ENCODE measurements around the gene RLN3. TPM values are rescaled to one million over a fixed set of nuclear protein-coding genes. Genes with fewer than 3 reads are reported as not detected.

Gene RLN3
- total and polyA plus RNA-seq, 4 donors: not detected

GRCh38 chr19:14058182-14059092, 30.5 kb downstream of the RLN3 start:
- no peak for DNase-seq (ENCODE audit: low read depth in 4 of 6, low spot score in 6 of 6)
- Histone ChIP-seq H3K9me3 (ENCODE audit: control insufficient read depth, insufficient read depth, low read length) (no peaks in the 10 kb centered on the region), H3K4me3 (ENCODE audit: low read depth, low read length) (no peak overlapping the region), H3K4me1 (ENCODE audit: control insufficient read depth, insufficient read depth, low read length) (peaks cover 24% of the 10 kb centered on the region), H3K27ac (ENCODE audit: low read depth, low read length) (no peak overlapping the region), H3K27me3 (ENCODE audit: control insufficient read depth, insufficient read depth, low read length) (peaks cover 21% of the 10 kb centered on the region), H3K36me3 (ENCODE audit: control insufficient read depth, insufficient read depth, low read length) (peaks cover 7% of the 10 kb centered on the region)
- WGBS (ENCODE audit: insufficient coverage): 24% methylated on average over 17 of the region's 17 CpGs

GRCh38 chr19:14059093-14059480, 31.1 kb downstream of the RLN3 start:
- H3K27ac ChIP-seq (ENCODE audit: low read depth, low read length): no peak overlapping the region
- peaks cover 24% of the 10 kb centered on the region for H3K4me1 ChIP-seq (ENCODE audit: control insufficient read depth, insufficient read depth, low read length)
- peaks cover 3% of the 10 kb centered on the region for H3K36me3 ChIP-seq (ENCODE audit: control insufficient read depth, insufficient read depth, low read length)
- 3% methylated on average over 10 of the region's 15 CpGs for WGBS (ENCODE audit: insufficient coverage)
- DNase-seq (ENCODE audit: low read depth in 4 of 6, low spot score in 6 of 6): no peak
- peaks cover 21% of the 10 kb centered on the region for H3K27me3 ChIP-seq (ENCODE audit: control insufficient read depth, insufficient read depth, low read length)
- H3K9me3 ChIP-seq (ENCODE audit: control insufficient read depth, insufficient read depth, low read length): no peaks in the 10 kb centered on the region
- no peak overlapping the region for H3K4me3 ChIP-seq (ENCODE audit: low read depth, low read length)

GRCh38 chr19:14059652-14060155, 31.8 kb downstream of the RLN3 start:
- 67% methylated on average over 5 of the region's 8 CpGs for WGBS (ENCODE audit: insufficient coverage)
- Histone ChIP-seq H3K4me1 (ENCODE audit: control insufficient read depth, insufficient read depth, low read length) (peaks cover 24% of the 10 kb centered on the region), H3K4me3 (ENCODE audit: low read depth, low read length) (no peak overlapping the region), H3K9me3 (ENCODE audit: control insufficient read depth, insufficient read depth, low read length) (no peaks in the 10 kb centered on the region), H3K36me3 (ENCODE audit: control insufficient read depth, insufficient read depth, low read length) (no peaks in the 10 kb centered on the region), H3K27me3 (ENCODE audit: control insufficient read depth, insufficient read depth, low read length) (peaks cover 21% of the 10 kb centered on the region), H3K27ac (ENCODE audit: low read depth, low read length) (no peak overlapping the region)
- no peak for DNase-seq (ENCODE audit: low read depth in 4 of 6, low spot score in 6 of 6)

GRCh38 chr19:14061081-14061749, 33.3 kb downstream of the RLN3 start:
- no peak for DNase-seq (ENCODE audit: low read depth in 4 of 6, low spot score in 6 of 6)
- Histone ChIP-seq H3K4me1 (ENCODE audit: control insufficient read depth, insufficient read depth, low read length) (peaks cover 24% of the 10 kb centered on the region), H3K36me3 (ENCODE audit: control insufficient read depth, insufficient read depth, low read length) (no peaks in the 10 kb centered on the region), H3K4me3 (ENCODE audit: low read depth, low read length) (no peak overlapping the region), H3K27me3 (ENCODE audit: control insufficient read depth, insufficient read depth, low read length) (peaks cover 21% of the 10 kb centered on the region), H3K27ac (ENCODE audit: low read depth, low read length) (no peak overlapping the region), H3K9me3 (ENCODE audit: control insufficient read depth, insufficient read depth, low read length) (no peaks in the 10 kb centered on the region)
- 40% methylated on average over 3 of the region's 9 CpGs for WGBS (ENCODE audit: insufficient coverage)

GRCh38 chr19:14061751-14062557, 34.0 kb downstream of the RLN3 start, which contains the start of gene PALM3:
Gene PALM3, minus strand, starts transcription at chr19:14062076. Its CDS starts 96 bp downstream, at chr19:14061980.
- H3K36me3 ChIP-seq (ENCODE audit: control insufficient read depth, insufficient read depth, low read length): no peaks in the 10 kb centered on the region
- no peaks in the 10 kb centered on the region for H3K9me3 ChIP-seq (ENCODE audit: control insufficient read depth, insufficient read depth, low read length)
- no peak for DNase-seq (ENCODE audit: low read depth in 4 of 6, low spot score in 6 of 6)
- H3K27me3 ChIP-seq (ENCODE audit: control insufficient read depth, insufficient read depth, low read length): peaks cover 21% of the 10 kb centered on the region
- peaks cover 19% of the 10 kb centered on the region for H3K4me1 ChIP-seq (ENCODE audit: control insufficient read depth, insufficient read depth, low read length)
- no peak within 1 kb of the TSS for H3K27ac ChIP-seq (ENCODE audit: low read depth, low read length)
- H3K4me3 ChIP-seq (ENCODE audit: low read depth, low read length): no peak within 1 kb of the TSS
- WGBS (ENCODE audit: insufficient coverage): 44% methylated on average over 13 of the region's 19 CpGs

- H3K4me1 ChIP-seq (ENCODE audit: control insufficient read depth, insufficient read depth, low read length): peaks cover 17% of the 10 kb centered on the region
- H3K27me3 ChIP-seq (ENCODE audit: control insufficient read depth, insufficient read depth, low read length): peaks cover 21% of the 10 kb centered on the region
- WGBS (ENCODE audit: insufficient coverage): 88% methylated on average over 5 of the region's 5 CpGs
- no peak overlapping the region for H3K4me3 ChIP-seq (ENCODE audit: low read depth, low read length)
- no peaks in the 10 kb centered on the region for H3K36me3 ChIP-seq (ENCODE audit: control insufficient read depth, insufficient read depth, low read length)
- H3K27ac ChIP-seq (ENCODE audit: low read depth, low read length): no peak overlapping the region
- H3K9me3 ChIP-seq (ENCODE audit: control insufficient read depth, insufficient read depth, low read length): no peaks in the 10 kb centered on the region
- DNase-seq (ENCODE audit: low read depth in 4 of 6, low spot score in 6 of 6): no peak
Observed at GRCh38 chr19:14062558-14062855, 34.6 kb downstream of the RLN3 start.

- WGBS (ENCODE audit: insufficient coverage): no CpG with 5 or more reads among the region's 7 CpGs
- H3K9me3 ChIP-seq (ENCODE audit: control insufficient read depth, insufficient read depth, low read length): no peaks in the 10 kb centered on the region
- H3K36me3 ChIP-seq (ENCODE audit: control insufficient read depth, insufficient read depth, low read length): no peaks in the 10 kb centered on the region
- H3K27me3 ChIP-seq (ENCODE audit: control insufficient read depth, insufficient read depth, low read length): peaks cover 19% of the 10 kb centered on the region
- no peak overlapping the region for H3K27ac ChIP-seq (ENCODE audit: low read depth, low read length)
- no peak for DNase-seq (ENCODE audit: low read depth in 4 of 6, low spot score in 6 of 6)
- H3K4me1 ChIP-seq (ENCODE audit: control insufficient read depth, insufficient read depth, low read length): peaks cover 11% of the 10 kb centered on the region
- no peak overlapping the region for H3K4me3 ChIP-seq (ENCODE audit: low read depth, low read length)
Observed at GRCh38 chr19:14063105-14063504, 35.2 kb downstream of the RLN3 start.

- no peaks in the 10 kb centered on the region for H3K4me1 ChIP-seq (ENCODE audit: control insufficient read depth, insufficient read depth, low read length)
- no peaks in the 10 kb centered on the region for H3K27me3 ChIP-seq (ENCODE audit: control insufficient read depth, insufficient read depth, low read length)
- 64% methylated on average over 1 of the region's 2 CpGs for WGBS (ENCODE audit: insufficient coverage)
- no peak overlapping the region for H3K4me3 ChIP-seq (ENCODE audit: low read depth, low read length)
- H3K27ac ChIP-seq (ENCODE audit: low read depth, low read length): no peak overlapping the region
- peaks cover 4% of the 10 kb centered on the region for H3K36me3 ChIP-seq (ENCODE audit: control insufficient read depth, insufficient read depth, low read length)
- no peaks in the 10 kb centered on the region for H3K9me3 ChIP-seq (ENCODE audit: control insufficient read depth, insufficient read depth, low read length)
- DNase-seq (ENCODE audit: low read depth in 4 of 6, low spot score in 6 of 6): no peak
Observed at GRCh38 chr19:14066134-14066533, 38.2 kb downstream of the RLN3 start.

- Histone ChIP-seq H3K4me3 (ENCODE audit: low read depth, low read length) (no peak overlapping the region), H3K36me3 (ENCODE audit: control insufficient read depth, insufficient read depth, low read length) (peaks cover 4% of the 10 kb centered on the region), H3K9me3 (ENCODE audit: control insufficient read depth, insufficient read depth, low read length) (no peaks in the 10 kb centered on the region), H3K4me1 (ENCODE audit: control insufficient read depth, insufficient read depth, low read length) (peaks cover 36% of the 10 kb centered on the region), H3K27me3 (ENCODE audit: control insufficient read depth, insufficient read depth, low read length) (peaks cover 2% of the 10 kb centered on the region), H3K27ac (ENCODE audit: low read depth, low read length) (no peak overlapping the region)
- WGBS (ENCODE audit: insufficient coverage): 94% methylated on average over 41 of the region's 43 CpGs
- no peak for DNase-seq (ENCODE audit: low read depth in 4 of 6, low spot score in 6 of 6)
Observed at GRCh38 chr19:14070268-14071050, 42.5 kb downstream of the RLN3 start.
